ENCODE data around the gene ANK3. TPM values are rescaled to one million over a fixed set of nuclear protein-coding genes. Genes with fewer than 3 reads are reported as not detected.

Gene ANK3
- total and polyA plus RNA-seq, 2 experiments from 2014 or later: 46.5 to 85.2 TPM

DNA sequence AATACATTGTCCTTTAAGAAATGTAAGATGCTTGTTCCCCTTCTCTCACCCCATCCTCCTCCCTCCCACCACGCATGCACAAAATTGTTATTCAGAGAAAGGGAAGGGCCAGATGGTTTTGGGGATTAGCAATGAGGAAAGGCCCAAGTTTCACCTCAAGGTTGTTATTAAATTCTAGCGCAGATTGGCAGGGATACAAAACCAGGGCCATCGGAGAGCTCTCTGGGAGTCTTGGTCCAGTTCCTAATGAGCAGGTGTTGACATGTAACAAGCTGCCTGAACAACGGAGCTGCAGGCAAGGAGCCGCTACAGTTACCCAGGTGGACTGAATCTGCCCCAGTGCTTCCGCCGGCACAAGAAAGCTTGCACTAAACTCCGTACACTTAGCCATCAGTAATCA lies 9.7 kb upstream of the ANK3 start (continued):
- TF ChIP-seq, protein P1, sequence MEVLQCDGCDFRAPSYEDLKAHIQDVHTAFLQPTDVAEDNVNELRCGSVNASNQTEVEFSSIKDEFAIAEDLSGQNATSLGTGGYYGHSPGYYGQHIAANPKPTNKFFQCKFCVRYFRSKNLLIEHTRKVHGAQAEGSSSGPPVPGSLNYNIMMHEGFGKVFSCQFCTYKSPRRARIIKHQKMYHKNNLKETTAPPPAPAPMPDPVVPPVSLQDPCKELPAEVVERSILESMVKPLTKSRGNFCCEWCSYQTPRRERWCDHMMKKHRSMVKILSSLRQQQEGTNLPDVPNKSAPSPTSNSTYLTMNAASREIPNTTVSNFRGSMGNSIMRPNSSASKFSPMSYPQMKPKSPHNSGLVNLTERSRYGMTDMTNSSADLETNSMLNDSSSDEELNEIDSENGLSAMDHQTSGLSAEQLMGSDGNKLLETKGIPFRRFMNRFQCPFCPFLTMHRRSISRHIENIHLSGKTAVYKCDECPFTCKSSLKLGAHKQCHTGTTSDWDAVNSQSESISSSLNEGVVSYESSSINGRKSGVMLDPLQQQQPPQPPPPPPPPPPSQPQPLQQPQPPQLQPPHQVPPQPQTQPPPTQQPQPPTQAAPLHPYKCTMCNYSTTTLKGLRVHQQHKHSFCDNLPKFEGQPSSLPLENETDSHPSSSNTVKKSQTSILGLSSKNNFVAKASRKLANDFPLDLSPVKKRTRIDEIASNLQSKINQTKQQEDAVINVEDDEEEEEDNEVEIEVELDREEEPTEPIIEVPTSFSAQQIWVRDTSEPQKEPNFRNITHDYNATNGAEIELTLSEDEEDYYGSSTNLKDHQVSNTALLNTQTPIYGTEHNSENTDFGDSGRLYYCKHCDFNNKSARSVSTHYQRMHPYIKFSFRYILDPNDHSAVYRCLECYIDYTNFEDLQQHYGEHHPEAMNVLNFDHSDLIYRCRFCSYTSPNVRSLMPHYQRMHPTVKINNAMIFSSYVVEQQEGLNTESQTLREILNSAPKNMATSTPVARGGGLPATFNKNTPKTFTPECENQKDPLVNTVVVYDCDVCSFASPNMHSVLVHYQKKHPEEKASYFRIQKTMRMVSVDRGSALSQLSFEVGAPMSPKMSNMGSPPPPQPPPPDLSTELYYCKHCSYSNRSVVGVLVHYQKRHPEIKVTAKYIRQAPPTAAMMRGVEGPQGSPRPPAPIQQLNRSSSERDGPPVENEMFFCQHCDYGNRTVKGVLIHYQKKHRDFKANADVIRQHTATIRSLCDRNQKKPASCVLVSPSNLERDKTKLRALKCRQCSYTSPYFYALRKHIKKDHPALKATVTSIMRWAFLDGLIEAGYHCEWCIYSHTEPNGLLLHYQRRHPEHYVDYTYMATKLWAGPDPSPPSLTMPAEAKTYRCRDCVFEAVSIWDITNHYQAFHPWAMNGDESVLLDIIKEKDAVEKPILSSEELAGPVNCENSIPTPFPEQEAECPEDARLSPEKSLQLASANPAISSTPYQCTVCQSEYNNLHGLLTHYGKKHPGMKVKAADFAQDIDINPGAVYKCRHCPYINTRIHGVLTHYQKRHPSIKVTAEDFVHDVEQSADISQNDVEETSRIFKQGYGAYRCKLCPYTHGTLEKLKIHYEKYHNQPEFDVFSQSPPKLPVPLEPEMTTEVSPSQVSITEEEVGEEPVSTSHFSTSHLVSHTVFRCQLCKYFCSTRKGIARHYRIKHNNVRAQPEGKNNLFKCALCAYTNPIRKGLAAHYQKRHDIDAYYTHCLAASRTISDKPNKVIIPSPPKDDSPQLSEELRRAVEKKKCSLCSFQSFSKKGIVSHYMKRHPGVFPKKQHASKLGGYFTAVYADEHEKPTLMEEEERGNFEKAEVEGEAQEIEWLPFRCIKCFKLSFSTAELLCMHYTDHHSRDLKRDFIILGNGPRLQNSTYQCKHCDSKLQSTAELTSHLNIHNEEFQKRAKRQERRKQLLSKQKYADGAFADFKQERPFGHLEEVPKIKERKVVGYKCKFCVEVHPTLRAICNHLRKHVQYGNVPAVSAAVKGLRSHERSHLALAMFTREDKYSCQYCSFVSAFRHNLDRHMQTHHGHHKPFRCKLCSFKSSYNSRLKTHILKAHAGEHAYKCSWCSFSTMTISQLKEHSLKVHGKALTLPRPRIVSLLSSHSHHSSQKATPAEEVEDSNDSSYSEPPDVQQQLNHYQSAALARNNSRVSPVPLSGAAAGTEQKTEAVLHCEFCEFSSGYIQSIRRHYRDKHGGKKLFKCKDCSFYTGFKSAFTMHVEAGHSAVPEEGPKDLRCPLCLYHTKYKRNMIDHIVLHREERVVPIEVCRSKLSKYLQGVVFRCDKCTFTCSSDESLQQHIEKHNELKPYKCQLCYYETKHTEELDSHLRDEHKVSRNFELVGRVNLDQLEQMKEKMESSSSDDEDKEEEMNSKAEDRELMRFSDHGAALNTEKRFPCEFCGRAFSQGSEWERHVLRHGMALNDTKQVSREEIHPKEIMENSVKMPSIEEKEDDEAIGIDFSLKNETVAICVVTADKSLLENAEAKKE (CRISPR knock-in tag; IDR thresholded peaks at IDR 0.05): no peak
- TF ChIP-seq ZNF114 (CRISPR knock-in tag; IDR thresholded peaks at IDR 0.05) (no peak), EZH2phosphoT487 (IDR thresholded peaks at IDR 0.05; ENCODE audit: unreplicated experiment) (no peak), EZH2 (IDR thresholded peaks at IDR 0.05; ENCODE audit: low read depth, unreplicated experiment) (no peak), ZNF331 (CRISPR knock-in tag; IDR thresholded peaks at IDR 0.05; ENCODE audit: low read depth) (no peak)
- TF ChIP-seq, protein P2, sequence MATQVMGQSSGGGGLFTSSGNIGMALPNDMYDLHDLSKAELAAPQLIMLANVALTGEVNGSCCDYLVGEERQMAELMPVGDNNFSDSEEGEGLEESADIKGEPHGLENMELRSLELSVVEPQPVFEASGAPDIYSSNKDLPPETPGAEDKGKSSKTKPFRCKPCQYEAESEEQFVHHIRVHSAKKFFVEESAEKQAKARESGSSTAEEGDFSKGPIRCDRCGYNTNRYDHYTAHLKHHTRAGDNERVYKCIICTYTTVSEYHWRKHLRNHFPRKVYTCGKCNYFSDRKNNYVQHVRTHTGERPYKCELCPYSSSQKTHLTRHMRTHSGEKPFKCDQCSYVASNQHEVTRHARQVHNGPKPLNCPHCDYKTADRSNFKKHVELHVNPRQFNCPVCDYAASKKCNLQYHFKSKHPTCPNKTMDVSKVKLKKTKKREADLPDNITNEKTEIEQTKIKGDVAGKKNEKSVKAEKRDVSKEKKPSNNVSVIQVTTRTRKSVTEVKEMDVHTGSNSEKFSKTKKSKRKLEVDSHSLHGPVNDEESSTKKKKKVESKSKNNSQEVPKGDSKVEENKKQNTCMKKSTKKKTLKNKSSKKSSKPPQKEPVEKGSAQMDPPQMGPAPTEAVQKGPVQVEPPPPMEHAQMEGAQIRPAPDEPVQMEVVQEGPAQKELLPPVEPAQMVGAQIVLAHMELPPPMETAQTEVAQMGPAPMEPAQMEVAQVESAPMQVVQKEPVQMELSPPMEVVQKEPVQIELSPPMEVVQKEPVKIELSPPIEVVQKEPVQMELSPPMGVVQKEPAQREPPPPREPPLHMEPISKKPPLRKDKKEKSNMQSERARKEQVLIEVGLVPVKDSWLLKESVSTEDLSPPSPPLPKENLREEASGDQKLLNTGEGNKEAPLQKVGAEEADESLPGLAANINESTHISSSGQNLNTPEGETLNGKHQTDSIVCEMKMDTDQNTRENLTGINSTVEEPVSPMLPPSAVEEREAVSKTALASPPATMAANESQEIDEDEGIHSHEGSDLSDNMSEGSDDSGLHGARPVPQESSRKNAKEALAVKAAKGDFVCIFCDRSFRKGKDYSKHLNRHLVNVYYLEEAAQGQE (IDR thresholded peaks at IDR 0.05; ENCODE audit: unreplicated experiment): no peak

All from GM23338 (cell line).